HG02763 (cell line): ENCODE results near the gene ZNF783.
A peak's percentile ranks its signal among the peaks of the same experiment; 100 is the strongest.

Experiments
- ATAC-seq: cut with Tn5 transposase; IDR thresholded peaks from one replicate; pipeline ENCODE4 v1.9.1; 2021; ENCODE audit warnings: mild to moderate bottlenecking, moderate library complexity; ENCODE audit not compliant: unreplicated experiment

ZNF783 gene

GRCh38 chr7:149280661-149281507 is 18.9 kb downstream of the ZNF783 start:
- no peak for ATAC-seq

- no peak for ATAC-seq
These were observed 19.7 kb downstream of the ZNF783 start for GRCh38 chr7:149281508-149282330.

- no peak for ATAC-seq
These were observed 20.3 kb downstream of the ZNF783 start for GRCh38 chr7:149282331-149282655.

GRCh38 chr7:149283321-149283720 is 21.3 kb downstream of the ZNF783 start:
- ATAC-seq: no peak

- ATAC-seq: no peak
These were observed 22.3 kb downstream of the ZNF783 start for GRCh38 chr7:149284343-149284742.

GRCh38 chr7:149284850-149285585 is 23.0 kb downstream of the ZNF783 start:
- ATAC-seq: peak; percentile 96

- ATAC-seq: no peak
These were observed 23.6 kb downstream of the ZNF783 start for GRCh38 chr7:149285603-149286002.

GRCh38 chr7:149286811-149287400 is 24.9 kb downstream of the ZNF783 start:
- ATAC-seq: no peak

- ATAC-seq: no peak
These were observed 25.6 kb downstream of the ZNF783 start for GRCh38 chr7:149287622-149288021.

GRCh38 chr7:149289262-149289661 is 27.3 kb downstream of the ZNF783 start:
- ATAC-seq: no peak

- ATAC-seq: no peak
These were observed 27.9 kb downstream of the ZNF783 start for GRCh38 chr7:149289856-149290255.

GRCh38 chr7:149291036-149291780 is 29.2 kb downstream of the ZNF783 start:
- no peak for ATAC-seq

GRCh38 chr7:149291781-149292461 is 29.9 kb downstream of the ZNF783 start:
- ATAC-seq: no peak

GRCh38 chr7:149292462-149292823 is 30.4 kb downstream of the ZNF783 start:
- no peak for ATAC-seq

GRCh38 chr7:149293338-149293737 is 31.3 kb downstream of the ZNF783 start:
- ATAC-seq: no peak

GRCh38 chr7:149293946-149294633 is 32.1 kb downstream of the ZNF783 start:
- no peak for ATAC-seq

GRCh38 chr7:149294634-149295480 is 32.9 kb downstream of the ZNF783 start:
- ATAC-seq: no peak

GRCh38 chr7:149295481-149295850 is 33.5 kb downstream of the ZNF783 start:
- ATAC-seq: no peak
